GM12875 (cell line): ENCODE results near the gene FAAP20.

Experiments used
- H3K4me3 ChIP-seq: one replicate; pipeline ENCODE4 v1.5.1; 2011; ENCODE audit warnings: low read depth, low read length, control low read depth
- CTCF ChIP-seq: IDR thresholded peaks from 2 replicates; pipeline ENCODE4 v1.5.1; 2011; ENCODE audit warnings: low read depth, mild to moderate bottlenecking, control low read depth, inconsistent platforms, low read length, moderate library complexity, borderline replicate concordance; ENCODE audit not compliant: insufficient read depth

Gene FAAP20

GRCh38 chr1:2169200-2169836 is 25.3 kb downstream of the FAAP20 start:
- TF ChIP-seq CTCF: no peak
- no peak overlapping the region for H3K4me3 ChIP-seq

GRCh38 chr1:2168535-2168934 is 26.0 kb downstream of the FAAP20 start:
- no peak for TF ChIP-seq CTCF
- H3K4me3 ChIP-seq: no peak overlapping the region

GRCh38 chr1:2168090-2168489 is 26.5 kb downstream of the FAAP20 start:
- no peak for TF ChIP-seq CTCF
- H3K4me3 ChIP-seq: no peak overlapping the region

- no peak overlapping the region for H3K4me3 ChIP-seq
- no peak for TF ChIP-seq CTCF
These were observed 27.9 kb downstream of the FAAP20 start for GRCh38 chr1:2166695-2167094.

- no peak for TF ChIP-seq CTCF
- H3K4me3 ChIP-seq: no peak overlapping the region
These were observed 28.3 kb downstream of the FAAP20 start for GRCh38 chr1:2166254-2166653.

- TF ChIP-seq CTCF: no peak
- H3K4me3 ChIP-seq: no peak overlapping the region
These were observed 28.9 kb downstream of the FAAP20 start for GRCh38 chr1:2165646-2166045.

GRCh38 chr1:2163205-2163604 is 31.4 kb downstream of the FAAP20 start:
- no peak for TF ChIP-seq CTCF
- no peak overlapping the region for H3K4me3 ChIP-seq
